ENCODE measurements around the gene YBX1. TPM values are rescaled to one million over a fixed set of nuclear protein-coding genes. Genes with fewer than 3 reads are reported as not detected.

YBX1 gene
- total RNA-seq, 1 donor from 2014 or later = 408 TPM

DNA sequence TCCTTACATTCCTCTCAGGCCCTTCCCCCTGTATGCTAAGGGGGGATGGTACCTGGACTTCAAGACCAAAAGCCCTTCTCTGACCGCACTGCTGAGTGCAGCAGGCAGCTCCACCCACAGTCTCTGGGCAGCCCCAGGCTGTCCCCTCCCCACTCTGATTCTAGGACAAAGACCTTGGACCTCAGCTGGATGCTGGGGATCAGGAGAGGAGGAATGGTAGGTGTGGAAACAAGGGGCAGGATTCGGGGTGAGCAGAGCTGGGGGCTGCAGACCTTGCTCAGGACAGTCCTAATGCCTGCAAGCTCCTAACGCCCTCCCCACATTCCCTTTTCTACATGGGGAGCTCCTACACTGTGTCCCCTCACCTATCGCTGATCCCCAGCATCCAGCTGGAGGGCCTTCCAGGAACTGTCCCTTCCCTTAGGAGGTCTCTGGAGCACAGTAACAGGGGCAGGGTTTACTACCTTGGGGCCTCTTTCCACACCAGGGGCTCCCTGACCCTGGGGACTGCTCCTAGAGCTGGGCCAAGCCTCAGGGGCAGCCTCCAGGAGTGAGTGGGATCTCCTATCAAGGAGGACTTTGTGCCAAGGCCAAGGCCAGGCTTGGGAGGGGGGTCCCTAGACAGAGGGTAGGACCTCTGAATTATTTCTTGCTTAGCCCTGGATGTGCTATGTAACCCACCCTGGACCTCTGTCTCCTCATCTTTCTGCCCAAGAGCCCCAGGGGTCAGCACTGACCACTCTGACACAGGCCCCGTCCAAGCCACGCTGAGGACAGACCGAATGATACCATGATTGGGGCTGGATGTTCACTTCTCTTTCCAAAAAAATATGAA is 52.2 kb downstream of the YBX1 start:
- DNase-seq (ENCODE audit: low spot score) = no peak

DNA sequence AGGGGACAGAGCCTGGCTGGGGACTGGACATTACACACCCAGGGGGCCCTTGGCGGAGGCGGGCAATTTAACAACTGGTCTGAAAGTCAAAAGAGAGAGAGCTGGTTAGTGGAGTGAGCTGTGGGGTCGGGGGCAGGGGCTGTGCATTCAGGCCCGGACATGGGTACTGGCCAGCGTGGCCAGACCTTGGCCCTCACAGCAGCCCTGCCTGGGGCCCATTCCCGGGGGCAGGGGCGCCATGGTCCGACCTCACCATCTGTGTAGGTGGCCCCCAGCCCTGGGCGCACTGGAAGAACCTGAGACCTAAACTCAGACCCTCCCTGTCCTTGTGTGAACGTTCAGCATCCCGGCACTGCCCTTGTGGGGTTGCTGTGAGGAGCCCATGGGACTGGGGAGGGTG is 52.8 kb downstream of the YBX1 start:
- DNase-seq (ENCODE audit: low spot score) = no peak

DNA sequence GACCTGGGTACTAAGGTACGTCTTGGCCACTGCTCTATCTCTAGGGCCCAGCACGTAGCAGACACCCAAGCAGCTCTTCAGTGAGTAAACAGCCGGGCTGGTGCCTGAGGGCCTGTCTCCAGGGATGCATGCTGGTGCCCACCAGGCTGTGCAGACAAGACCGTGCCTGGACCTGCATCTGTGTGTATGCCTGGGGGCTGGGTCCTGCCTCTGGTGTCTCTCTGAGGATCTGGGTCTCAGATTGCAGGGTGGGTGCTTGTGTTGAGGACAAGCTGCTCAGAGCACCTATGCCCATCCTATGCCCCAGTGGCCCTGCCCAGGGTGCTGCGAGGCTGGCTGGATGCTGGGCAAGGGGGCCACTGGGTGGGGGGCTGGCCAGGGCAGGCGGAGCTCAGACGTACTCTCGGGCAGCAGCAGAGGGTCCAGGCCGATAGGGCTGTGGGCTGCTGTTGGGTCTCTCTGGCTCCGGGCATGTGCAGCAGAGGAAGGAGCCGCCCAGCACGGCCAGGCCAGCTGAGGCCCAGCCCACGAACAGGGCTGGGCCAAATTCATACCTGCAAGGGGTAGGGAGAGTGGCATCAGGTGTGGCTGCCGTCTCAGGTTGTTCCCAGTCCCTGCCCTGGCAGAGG is 53.4 kb downstream of the YBX1 start:
- no peak for DNase-seq (ENCODE audit: low spot score)

DNA sequence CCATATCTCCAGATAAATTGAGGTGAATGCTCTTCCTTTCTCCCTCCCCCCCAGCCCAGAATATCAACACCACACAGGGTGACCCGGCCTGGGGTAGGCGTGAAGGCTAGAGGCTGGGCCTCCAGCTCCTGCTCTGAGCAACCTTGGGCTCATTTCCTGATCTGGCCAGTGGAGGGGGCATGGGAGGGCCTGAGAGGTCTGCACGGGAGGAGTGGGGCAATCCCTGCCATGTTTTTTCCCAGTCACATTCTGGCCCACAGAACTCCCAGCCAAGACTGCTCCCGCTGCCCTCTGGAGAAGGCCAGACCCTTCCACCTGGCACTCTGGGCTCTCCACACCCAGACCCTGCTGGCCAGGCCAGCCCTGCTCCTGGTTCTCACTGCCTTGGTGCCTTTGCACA is 53.9 kb downstream of the YBX1 start:
- no peak for DNase-seq (ENCODE audit: low spot score)

DNA sequence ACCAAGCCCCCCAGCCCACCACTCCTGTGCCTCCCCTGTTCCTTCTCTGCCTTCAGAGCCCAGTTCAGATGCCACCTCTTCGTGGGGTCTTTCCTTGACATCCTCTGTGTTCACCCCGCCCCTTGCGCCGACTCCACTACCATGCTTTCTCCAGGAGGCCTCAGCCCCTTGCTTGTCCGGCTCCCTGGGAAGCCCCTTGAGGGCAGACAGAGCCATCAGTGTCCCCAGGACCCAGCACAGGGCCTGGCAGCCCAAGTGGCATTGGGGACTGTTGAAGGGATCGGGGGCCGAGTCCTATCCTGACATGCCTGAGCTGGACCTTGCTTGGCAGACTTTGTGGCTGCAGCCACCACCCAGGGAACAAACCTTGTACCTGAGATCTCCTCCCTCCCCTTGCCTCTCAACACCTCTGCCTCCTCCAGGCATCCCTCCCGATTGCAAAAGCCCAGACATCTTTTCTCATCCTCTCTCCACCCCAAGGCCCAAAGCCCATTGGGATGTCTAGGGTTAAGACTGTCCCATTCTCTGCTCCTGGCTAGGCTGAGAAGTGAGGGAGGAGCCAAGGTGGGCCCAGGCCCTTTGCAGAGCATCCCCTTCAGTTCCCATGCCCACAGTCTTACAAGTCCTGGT is 54.5 kb downstream of the YBX1 start:
- DNase-seq (ENCODE audit: low spot score) = no peak

DNA sequence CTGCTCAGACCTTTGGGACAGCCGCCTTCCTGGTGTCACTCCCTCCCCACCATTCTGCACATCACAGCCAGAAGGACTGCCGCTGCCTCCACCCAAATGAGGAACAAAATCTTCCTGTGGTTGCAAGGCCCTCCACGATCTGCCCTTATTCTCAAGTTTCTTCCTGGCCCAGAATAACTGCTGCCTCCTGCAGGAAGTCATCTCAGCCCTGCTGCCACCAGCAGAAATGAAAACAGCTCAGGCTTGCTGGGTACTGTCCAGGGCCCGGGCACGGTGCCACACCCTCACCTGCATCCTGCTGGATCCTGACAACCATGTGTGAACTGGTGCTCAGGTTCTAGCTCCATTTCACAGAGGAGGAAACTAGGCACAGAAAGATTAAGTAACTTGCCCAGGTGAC is 55.0 kb downstream of the YBX1 start:
- DNase-seq (ENCODE audit: low spot score) = peak; percentile 54

DNA sequence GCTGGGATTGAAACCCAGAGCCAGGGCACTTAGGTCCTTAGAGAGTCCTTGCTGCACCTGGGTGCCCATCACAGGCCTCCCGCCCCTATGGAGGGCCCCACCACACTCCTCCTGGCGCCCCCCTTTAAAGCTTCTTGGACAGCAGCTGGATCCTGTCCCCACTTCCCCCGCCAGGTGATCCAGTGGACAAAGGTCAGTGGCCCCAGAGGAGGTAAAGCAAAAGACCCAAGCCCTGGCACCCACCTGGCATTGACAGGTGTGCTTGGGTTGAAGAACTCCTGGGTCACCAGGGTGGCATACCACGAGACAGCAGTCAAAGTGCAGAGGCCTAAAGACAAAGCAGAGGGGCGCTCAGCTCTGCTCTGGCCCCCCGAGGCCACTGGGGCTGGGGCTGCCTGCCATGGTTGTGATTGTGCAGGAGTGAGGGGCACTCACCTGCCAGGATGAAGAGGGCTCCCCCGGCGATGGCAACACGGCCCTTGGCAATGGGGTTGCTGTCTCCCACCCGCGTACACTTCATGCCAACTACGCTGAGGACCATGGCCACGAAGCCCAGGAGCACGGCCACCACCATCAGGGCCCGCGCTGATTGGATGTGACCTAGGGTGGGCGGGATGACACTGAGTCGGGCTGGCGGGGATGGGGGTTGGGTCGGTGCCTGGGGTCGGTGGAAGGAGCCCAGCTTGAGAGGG is 55.9 kb downstream of the YBX1 start:
- DNase-seq (ENCODE audit: low spot score) = no peak

DNA sequence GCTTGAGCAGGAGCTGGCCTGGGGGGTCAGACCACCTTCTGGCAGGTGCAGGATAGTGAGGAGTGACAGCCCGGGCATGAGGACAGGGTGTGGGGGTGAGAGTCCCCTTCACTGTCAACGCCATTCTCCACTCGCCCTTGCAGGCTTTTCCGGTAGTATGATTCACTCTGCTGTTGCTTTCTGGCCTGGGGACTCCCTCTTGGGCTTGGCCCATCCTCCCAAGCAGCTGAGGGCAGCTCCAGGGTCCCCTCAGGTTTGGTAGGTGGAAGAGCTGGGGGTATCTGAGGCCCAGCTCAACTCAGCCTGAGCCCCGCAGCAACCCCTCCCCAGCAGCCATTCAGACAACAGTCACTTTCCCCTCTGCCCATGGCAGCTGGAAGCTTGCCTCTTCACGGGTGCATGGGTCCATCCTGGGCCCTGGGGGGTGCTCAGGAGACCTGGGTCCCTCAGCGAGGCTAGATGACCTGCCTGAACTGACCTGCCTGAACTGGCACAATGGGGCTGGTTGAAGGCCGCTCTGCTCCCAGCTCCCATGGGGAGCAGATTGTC is 56.5 kb downstream of the YBX1 start:
- DNase-seq (ENCODE audit: low spot score) = no peak

DNA sequence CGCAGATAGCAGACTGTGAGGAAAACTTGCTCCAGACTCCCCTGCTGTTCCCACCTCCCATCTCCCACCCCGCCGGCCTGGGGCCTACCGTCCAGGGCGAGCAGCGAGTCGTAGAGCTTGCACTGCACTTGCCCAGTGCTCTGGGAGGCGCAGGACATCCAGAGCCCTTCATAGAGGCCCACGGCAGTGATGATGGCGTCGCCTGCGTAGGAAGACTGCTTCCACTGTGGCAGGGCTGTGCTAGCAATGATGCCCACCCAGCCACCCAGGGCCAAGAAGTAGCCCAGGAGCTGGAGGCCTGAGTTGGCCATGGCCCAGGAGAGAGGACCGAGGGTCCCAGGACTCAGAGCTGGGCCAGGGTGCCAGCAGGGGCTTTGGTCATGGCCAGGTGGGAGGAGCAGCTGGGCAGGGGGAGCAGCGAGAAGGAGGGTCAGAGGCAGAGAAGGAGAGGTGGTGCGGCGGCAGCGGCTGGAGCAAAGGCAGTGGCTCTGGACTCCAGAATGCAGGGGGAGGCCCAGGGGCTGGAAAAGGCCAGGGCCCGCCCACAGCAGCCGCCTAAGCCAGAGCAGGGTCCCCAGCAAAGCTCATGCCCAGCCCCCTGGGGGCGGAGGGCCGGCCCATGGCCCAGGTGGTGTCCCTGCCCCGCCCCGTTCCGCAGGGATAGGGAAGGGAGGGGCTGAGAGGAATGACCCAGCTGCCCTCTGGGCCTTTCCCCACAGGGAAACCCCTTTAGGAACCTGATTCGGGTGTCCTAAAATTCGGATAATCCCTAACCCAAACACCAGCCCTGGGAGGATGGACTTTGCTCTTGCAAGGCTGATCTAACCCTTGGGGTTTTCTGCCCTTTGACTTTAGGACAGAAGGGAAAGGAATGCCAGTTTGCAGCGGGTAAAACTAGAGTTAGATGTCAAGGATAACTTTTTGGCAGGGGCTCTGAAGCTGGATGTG is 57.8 kb downstream of the YBX1 start, which contains the start of gene CLDN19:
TSS of gene CLDN19 (minus strand) at position 484 of the 948 bp plus-strand sequence. CDS start at position 311, 173 bp downstream.
- no peak for DNase-seq (ENCODE audit: low spot score)

DNA sequence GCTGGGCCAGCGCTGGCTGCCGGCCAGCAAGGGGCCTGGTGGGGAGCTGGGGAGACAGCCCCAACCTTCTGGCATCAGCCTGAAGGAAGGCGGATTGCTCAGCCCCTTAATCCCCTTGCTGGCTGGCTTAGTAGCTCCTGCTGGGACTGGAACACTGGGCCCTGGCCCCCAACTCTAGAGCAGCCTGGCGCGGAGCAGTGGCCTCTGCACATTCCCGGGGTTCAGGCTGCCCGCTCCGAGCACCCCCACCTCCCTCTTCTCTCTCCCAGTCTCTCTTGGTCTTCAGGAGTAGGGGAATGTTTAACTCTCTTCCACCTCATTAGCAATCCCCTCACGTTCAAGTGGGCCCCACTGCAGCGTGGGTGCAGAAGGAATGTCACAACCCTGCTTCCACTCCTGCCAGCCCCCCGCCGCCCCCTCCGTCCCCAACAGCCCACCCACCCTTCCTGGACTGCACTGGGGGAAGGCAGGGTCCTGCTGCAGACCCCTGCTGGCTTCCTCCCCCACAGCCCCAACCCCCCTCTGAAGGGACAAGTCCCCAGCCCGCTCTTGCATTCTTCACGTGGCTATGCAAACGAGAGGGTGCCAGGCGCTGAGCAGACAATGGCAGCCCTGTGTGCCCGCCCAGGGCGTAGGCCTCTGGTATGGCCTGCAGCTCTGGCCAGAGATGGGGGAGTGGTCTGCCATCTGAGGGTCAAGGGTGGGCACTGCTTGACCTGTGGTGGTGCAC is 58.8 kb downstream of the YBX1 start:
- no peak for DNase-seq (ENCODE audit: low spot score)

DNA sequence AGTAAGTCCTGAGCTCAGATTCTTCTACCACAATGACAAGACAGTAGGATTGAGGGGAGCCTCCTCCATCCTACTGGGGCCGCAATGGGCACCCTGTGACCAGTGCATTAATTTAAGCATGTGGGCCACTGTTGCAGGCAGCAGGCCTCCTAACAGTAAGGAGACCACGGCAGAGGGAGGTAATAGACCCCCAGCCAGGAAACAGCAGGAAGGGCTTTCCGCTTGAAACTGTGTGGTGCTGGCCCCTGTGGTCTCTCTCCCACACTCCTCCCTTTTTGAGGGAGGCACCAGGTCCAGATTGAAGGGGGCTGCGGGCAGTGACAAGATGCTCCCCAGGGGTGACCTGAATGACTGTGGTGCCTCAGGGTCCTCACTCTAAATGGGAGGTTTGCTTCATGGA is 59.5 kb downstream of the YBX1 start:
- DNase-seq (ENCODE audit: low spot score) = no peak

DNA sequence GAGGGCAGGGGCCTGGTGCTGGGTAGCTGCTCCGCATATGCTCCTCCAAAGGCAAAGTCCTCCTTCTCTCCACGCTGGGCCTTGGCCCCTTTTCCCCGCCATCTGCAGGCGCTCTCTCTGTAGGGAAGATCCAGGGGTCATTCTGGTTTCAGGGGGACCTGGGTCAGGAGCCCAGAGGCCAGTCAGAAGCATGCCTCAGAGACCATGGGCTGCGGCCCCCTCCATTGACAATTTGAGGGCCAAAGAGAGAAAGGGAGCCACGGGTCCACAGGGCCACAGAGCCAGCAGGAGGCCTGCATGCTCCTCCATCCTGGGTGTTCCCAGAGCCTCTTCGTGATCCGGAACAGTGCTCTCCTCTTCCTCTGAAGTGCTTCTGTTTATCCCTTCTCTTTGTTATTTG is 59.9 kb downstream of the YBX1 start:
- DNase-seq (ENCODE audit: low spot score) = no peak

DNA sequence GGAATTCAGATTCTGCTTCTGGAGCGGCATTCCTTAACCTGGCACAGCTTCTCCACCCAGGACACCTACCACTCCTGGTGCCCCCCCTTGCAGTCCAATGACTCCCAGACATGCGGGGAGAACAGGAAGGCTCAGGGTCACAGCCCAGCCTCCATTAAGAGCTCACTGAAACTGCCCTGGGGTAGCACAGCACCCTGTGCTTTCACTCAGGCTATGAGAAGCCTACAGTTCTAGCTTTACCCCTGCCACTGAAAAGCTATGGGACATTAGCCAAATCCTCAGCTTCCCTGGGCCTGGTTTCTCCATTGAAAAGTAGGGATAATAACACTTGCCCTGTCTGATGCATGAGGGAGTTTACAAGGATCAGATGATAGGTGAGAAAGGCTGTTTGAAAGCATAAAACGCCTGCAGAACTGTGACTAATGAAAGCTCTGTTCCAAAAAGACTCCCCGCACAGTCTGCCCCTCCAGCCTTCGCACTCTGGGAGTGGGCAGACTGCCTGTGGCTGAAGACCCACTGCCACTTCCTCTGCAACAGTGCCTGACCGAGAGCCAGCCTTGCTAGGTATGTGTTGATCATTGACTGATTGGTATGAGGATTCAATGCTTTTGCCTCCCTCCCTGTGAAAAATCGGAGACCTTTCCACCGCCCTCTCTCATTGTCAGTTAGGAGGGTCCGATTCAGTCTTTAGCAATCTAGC is 60.5 kb downstream of the YBX1 start:
- no peak for DNase-seq (ENCODE audit: low spot score)

DNA sequence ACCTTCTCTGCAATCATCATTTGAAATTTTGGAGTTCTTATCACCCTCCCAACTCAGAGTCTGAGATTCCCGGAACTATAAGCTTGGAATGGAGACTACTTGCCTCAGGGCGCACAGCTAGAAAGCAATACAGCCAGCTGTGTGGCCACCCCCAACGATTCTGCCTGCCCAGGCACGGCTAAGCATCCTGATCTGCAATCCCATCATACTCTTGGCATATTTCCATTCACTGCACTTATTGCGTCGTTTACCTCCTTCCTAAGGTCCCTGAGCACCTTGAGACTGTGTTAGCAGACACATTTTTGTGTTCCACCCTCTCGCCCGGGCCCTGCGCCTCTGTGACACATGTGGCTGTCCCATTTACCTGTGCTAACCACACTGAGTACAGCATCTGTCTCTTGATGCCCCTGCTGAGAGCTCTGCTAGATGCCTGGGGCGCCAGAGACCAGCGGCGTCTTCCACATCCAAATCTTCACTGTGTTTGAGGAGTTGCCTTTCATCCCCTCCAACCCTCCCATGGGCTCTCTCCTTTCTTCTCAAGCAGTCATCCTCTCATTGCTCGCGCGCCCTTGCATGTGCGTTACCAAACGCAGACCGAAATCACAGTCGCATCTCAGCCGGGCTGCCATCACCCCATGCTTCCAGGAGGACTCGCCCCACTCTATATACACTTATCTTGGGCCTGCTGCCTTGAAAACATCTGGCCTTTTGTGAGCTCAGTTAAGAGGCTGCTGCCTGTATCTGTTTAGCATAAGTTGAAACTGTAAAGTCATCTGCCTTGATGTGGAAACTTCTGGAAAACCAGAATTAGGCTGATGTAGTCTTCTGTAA is 61.3 kb downstream of the YBX1 start:
- DNase-seq (ENCODE audit: low spot score) = no peak

DNA sequence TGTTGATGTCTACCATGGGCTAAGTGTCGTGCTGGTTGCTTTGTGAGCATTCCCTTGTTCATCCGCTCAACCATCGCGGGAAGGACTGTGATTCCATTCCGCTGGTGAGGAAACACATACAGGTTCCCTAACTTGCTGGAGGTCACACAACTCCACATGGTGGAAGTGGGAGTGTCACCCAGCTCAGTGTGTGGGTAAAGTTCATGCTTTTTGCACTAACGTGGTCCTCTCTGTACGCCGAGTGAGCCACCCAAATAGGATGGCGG is 61.9 kb downstream of the YBX1 start:
- DNase-seq (ENCODE audit: low spot score) = no peak

DNA sequence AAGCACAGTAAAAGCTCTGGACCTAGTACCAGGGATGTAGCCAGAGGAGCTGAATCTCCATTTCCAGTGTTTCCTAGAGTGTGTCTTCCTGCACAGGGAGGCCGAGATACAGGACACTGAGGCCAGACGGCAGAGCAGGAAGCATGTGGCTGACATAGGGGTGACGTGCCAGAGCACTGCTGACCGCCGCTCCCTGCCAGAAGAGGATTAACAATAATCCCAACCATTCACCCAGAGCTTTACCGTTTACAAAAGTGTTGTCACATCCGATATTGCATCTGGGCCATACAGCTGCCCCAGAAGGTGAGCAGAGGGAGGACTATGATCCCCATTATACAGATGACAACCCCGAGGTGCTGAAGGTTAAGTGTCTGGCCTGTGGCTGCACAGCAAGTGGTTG is 63.6 kb downstream of the YBX1 start:
- no peak for DNase-seq (ENCODE audit: low spot score)

DNA sequence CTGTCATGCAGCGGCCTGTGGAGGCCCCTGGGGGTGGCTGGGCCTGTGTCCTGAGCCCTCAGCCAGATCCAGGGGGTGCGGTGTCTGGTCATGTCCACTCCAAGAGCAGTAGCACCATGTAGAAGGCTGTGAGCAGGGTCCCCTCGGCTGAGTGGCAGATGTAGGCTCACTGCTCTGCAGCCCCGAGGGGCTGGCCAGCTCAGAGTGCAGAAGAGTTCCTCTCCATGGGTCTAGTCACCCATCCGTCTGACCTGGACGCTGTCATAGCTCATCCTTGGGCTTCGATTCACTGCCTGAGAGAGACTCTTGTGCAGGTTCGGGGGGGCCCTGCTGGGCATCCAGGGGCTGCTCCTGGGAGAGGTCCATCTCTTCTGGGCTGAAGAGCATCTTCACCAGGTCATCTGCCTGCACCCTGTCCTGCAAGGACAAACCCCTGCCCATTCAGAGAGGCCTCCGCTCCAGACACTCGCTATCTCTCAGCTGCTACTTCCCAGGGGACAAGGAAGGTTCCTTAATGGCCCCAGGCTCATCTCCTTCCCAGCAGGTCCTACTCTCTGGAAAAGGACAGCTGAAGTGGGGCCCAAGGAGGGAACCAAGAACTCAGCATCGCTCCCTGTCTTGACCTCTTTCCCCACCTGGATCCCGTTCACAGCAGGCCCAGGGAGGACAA is 64.4 kb downstream of the YBX1 start:
- no peak for DNase-seq (ENCODE audit: low spot score)

DNA sequence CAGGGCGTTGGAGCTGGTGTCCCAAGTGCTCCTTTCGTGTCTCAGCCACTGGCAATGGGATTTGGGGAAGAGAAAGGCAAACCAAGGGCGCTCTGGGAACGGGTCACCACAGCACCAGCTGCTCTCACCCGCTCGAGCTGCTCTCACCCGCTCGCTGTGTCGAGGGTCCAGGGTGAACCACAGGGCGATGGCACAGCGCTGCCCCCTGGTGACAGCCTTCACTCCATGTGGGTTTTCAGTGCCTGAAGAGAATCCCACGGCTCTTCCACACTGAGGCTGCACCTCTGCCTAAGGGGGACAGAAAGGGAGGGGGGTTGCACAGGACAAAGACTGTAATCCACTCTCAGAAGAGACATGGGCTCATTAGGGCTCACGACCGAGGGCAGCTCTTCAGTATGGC is 64.9 kb downstream of the YBX1 start:
- DNase-seq (ENCODE audit: low spot score) = peak; percentile 30

All from mucosa of gallbladder (tissue), 1 donor.